ENCODE results near the gene MGMT. TPM values are rescaled to one million over a fixed set of nuclear protein-coding genes. Genes with fewer than 3 reads are reported as not detected.

Gene MGMT
- total RNA-seq, 2 donors from 2014 or later, result 28.6 to 33.7 TPM

- Mint-ChIP-seq H3K4me3 (no peak overlapping the region), H3K9me3 (peaks cover 26% of the 10 kb centered on the region), H3K36me3 (ENCODE audit: low read depth) (peaks cover 30% of the 10 kb centered on the region), H3K4me1 (peaks cover under 1% of the 10 kb centered on the region), H3K27ac (no peak overlapping the region), H3K27me3 (ENCODE audit: insufficient read depth) (no peaks in the 10 kb centered on the region)
- TF ChIP-seq CTCF (conservative IDR thresholded peaks at IDR 0.05), result no peak
- Histone ChIP-seq H3K27me3 (ENCODE audit: control insufficient read depth, insufficient read depth, low read length, poor library complexity, severe bottlenecking) (no peaks in the 10 kb centered on the region), H3K4me3 (ENCODE audit: low read length) (no peak overlapping the region), H3K9me3 (ENCODE audit: control insufficient read depth, low read length) (peaks cover 23% of the 10 kb centered on the region), H3K27ac (ENCODE audit: low read depth, low read length) (no peak overlapping the region), H3K9ac (ENCODE audit: extremely low read depth, low read length, poor library complexity, severe bottlenecking) (no peak overlapping the region), H3K4me1 (ENCODE audit: control insufficient read depth, insufficient read depth, low read length) (peaks cover 4% of the 10 kb centered on the region), H3K36me3 (ENCODE audit: control insufficient read depth, insufficient read depth, low read length) (no peaks in the 10 kb centered on the region)
- no peak for DNase-seq
- 93 to 97% methylated on average over 6 to 9 of the region's 9 CpGs for WGBS, 2 experiments (ENCODE audit: insufficient coverage in 1 of 2, insufficient read length in 1 of 2)
Measured at GRCh38 chr10:129500617-129501339, 33.7 kb downstream of the MGMT start.

- H3K27ac Mint-ChIP-seq, result no peak overlapping the region
- Histone ChIP-seq H3K4me1 (ENCODE audit: control insufficient read depth, insufficient read depth, low read length) (peaks cover 4% of the 10 kb centered on the region), H3K27ac (ENCODE audit: low read depth, low read length) (no peak overlapping the region), H3K27me3 (ENCODE audit: control insufficient read depth, insufficient read depth, low read length, poor library complexity, severe bottlenecking) (no peaks in the 10 kb centered on the region), H3K4me3 (ENCODE audit: low read length) (no peak overlapping the region), H3K9me3 (ENCODE audit: control insufficient read depth, low read length) (peaks cover 23% of the 10 kb centered on the region), H3K9ac (ENCODE audit: extremely low read depth, low read length, poor library complexity, severe bottlenecking) (no peak overlapping the region), H3K36me3 (ENCODE audit: control insufficient read depth, insufficient read depth, low read length) (no peaks in the 10 kb centered on the region)
- WGBS, 2 experiments (ENCODE audit: insufficient coverage in 1 of 2, insufficient read length in 1 of 2), result 93 to 98% methylated on average over 10 to 18 of the region's 18 CpGs
- H3K36me3 Mint-ChIP-seq (ENCODE audit: low read depth), result peaks cover 28% of the 10 kb centered on the region
- DNase-seq, result no peak
- H3K4me3 Mint-ChIP-seq, result no peak overlapping the region
- no peak for TF ChIP-seq CTCF (conservative IDR thresholded peaks at IDR 0.05)
- no peaks in the 10 kb centered on the region for H3K4me1 Mint-ChIP-seq
- H3K9me3 Mint-ChIP-seq, result peaks cover 26% of the 10 kb centered on the region
- no peaks in the 10 kb centered on the region for H3K27me3 Mint-ChIP-seq (ENCODE audit: insufficient read depth)
Measured at GRCh38 chr10:129501652-129502436, 34.8 kb downstream of the MGMT start.

- peaks cover 4% of the 10 kb centered on the region for H3K4me1 ChIP-seq (ENCODE audit: control insufficient read depth, insufficient read depth, low read length)
- DNase-seq, result no peak
- no peaks in the 10 kb centered on the region for H3K27me3 ChIP-seq (ENCODE audit: control insufficient read depth, insufficient read depth, low read length, poor library complexity, severe bottlenecking)
- no peak overlapping the region for H3K27ac Mint-ChIP-seq
- H3K27me3 Mint-ChIP-seq (ENCODE audit: insufficient read depth), result no peaks in the 10 kb centered on the region
- H3K36me3 ChIP-seq (ENCODE audit: control insufficient read depth, insufficient read depth, low read length), result no peaks in the 10 kb centered on the region
- peaks cover 24% of the 10 kb centered on the region for H3K36me3 Mint-ChIP-seq (ENCODE audit: low read depth)
- no peak overlapping the region for H3K4me3 Mint-ChIP-seq
- TF ChIP-seq CTCF (conservative IDR thresholded peaks at IDR 0.05), result no peak
- no peak overlapping the region for H3K27ac ChIP-seq (ENCODE audit: low read depth, low read length)
- H3K9me3 ChIP-seq (ENCODE audit: control insufficient read depth, low read length), result peaks cover 18% of the 10 kb centered on the region
- H3K9me3 Mint-ChIP-seq, result peaks cover 22% of the 10 kb centered on the region
- no peaks in the 10 kb centered on the region for H3K4me1 Mint-ChIP-seq
- no peak overlapping the region for H3K4me3 ChIP-seq (ENCODE audit: low read length)
- 85 to 88% methylated on average over 2 to 5 of the region's 5 CpGs for WGBS, 2 experiments (ENCODE audit: insufficient coverage in 1 of 2, insufficient read length in 1 of 2)
- H3K9ac ChIP-seq (ENCODE audit: extremely low read depth, low read length, poor library complexity, severe bottlenecking), result no peak overlapping the region
Measured at GRCh38 chr10:129502448-129502847, 35.4 kb downstream of the MGMT start.

Measured in endodermal cell (in vitro differentiated cells).